ENCODE results near the gene ZBED5.

ZBED5 gene

DNA sequence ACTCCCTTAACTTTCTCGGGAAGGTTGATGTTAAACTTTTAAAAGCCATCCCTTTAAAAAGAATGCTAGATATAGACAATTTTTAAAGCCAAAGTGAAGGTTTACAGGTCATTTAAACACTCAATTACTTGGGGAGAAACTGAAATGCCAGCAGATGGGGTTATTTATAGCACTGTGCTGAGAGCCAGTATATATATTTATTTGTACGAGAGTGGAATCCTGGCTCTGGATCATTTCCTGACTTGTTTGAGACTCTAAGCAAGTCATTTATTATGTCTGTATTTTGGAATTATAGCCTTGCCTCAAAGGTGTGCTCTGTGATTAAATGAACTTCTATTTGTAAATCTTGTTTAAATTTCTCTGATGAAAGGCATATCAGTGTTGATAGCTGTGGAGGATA, 6.8 kb upstream of the ZBED5 start:
- no peaks in the 10 kb centered on the region for H3K36me3 ChIP-seq (ENCODE audit: insufficient read depth, low read length)
- no peaks in the 10 kb centered on the region for H3K9me3 ChIP-seq (ENCODE audit: control insufficient read depth, insufficient read depth, low read length)
- peaks cover 4% of the 10 kb centered on the region for H3K4me1 ChIP-seq (ENCODE audit: insufficient read depth, low read length)
- H3K9ac ChIP-seq (ENCODE audit: low read depth, low read length): no peak overlapping the region

DNA sequence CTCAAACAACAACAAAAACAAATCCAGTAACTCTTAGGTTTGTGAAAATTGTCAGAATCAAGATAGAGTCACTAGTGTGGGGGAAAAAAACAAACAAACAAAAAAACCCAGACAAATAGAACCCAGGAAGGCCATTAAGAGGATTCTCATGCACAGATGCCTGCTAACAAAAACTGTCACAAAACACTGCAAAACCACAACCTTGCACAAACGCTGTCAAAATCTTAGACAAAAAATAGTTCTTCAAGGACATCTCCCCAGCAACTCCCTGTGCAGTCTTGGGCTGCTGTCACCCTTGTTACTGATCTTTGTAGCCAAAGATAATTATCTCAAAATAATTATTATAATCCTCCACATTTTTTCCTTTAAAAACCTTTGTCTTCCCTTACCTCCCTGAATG, 4.6 kb upstream of the ZBED5 start:
- no peak overlapping the region for H3K9ac ChIP-seq (ENCODE audit: low read depth, low read length)
- H3K9me3 ChIP-seq (ENCODE audit: control insufficient read depth, insufficient read depth, low read length): no peaks in the 10 kb centered on the region
- no peaks in the 10 kb centered on the region for H3K36me3 ChIP-seq (ENCODE audit: insufficient read depth, low read length)
- peaks cover 4% of the 10 kb centered on the region for H3K4me1 ChIP-seq (ENCODE audit: insufficient read depth, low read length)

DNA sequence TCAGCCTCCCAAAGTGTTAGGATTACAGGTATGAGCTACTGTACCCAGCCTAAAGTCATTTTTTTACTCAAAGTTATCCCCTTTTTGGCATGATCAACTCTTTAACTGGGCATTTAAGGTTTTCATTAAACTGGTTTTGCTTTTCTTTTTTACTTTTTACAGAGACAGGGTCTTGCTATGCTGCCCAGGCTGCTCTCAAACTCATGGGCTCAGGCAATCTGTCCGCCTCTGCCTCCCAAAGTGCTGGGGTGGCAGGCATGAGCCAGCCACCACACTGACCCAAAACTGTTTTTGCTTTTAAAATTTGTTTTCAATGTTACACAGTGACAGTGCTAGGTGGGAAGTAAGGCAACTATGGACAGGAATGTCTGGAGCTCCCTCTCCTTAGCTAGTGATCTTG, 3.9 kb upstream of the ZBED5 start:
- Histone ChIP-seq H3K36me3 (ENCODE audit: insufficient read depth, low read length) (no peaks in the 10 kb centered on the region), H3K9ac (ENCODE audit: low read depth, low read length) (no peak overlapping the region), H3K9me3 (ENCODE audit: control insufficient read depth, insufficient read depth, low read length) (no peaks in the 10 kb centered on the region), H3K4me1 (ENCODE audit: insufficient read depth, low read length) (peaks cover 4% of the 10 kb centered on the region)

DNA sequence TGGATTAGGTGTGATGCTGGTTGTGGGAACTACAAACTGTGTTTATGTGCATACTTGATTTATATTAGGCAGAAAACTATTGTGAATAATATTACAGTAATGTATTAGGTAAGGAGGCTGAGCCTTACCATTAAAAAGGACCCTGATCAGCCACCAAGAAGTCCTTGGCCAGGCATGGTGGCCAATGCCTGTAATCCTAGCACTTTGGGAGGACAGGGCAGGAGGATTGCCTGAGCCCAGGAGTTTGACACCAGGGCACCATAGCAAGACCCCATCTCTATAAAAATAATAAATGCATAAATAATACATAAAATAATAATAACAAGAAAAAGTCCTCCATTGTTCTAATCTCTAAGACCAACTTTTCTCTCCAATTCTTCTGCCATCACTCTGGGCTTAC, 3.2 kb upstream of the ZBED5 start:
- Histone ChIP-seq H3K36me3 (ENCODE audit: insufficient read depth, low read length) (no peaks in the 10 kb centered on the region), H3K9ac (ENCODE audit: low read depth, low read length) (no peak overlapping the region), H3K4me1 (ENCODE audit: insufficient read depth, low read length) (peaks cover 9% of the 10 kb centered on the region), H3K9me3 (ENCODE audit: control insufficient read depth, insufficient read depth, low read length) (no peaks in the 10 kb centered on the region)

DNA sequence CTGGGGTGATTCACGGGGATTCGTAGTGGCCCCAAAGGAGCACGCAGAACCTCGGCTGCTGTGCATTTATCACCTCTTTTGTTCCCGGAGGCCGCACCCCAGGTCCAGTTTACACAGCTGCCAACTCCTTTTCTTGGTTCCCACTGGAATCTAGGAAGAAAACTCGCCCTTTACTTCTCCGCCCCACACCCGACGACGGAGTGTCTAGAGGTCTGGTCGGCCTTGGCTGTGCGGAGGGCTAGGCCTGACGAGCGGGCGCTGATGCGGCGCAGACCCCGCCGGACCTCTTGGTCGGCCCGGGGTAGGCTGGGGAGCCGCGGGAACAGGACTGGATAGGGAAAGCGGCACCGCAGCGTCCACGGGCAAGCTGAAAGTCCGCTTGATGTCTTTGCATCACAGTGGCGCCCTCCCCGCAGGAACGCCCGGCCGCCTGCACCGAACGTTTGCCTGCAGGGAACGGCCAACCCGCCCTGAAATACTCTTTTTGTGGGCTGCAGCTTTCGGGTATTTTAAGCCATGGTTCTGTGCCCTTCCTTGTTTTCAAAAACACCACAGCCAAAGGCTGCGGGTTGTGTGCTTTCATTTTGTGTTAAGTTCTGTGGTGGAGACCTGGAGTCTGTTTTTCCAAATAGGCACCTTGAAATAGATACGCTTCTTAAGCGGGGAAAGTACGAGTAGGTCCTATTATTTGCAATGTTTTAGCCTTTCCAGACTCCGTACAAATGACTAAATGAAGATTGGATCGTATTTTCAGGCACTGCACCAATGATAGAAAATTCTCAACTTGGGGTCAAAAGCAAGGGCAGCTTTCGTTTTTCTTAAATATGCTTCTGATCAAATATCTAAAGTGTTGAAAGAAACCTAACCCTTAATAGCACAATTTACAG, 829 bp upstream of the ZBED5 start:
- peaks cover 9% of the 10 kb centered on the region for H3K4me1 ChIP-seq (ENCODE audit: insufficient read depth, low read length)
- no peaks in the 10 kb centered on the region for H3K9me3 ChIP-seq (ENCODE audit: control insufficient read depth, insufficient read depth, low read length)
- H3K9ac ChIP-seq (ENCODE audit: low read depth, low read length): peak overlapping the region; percentile 90
- H3K36me3 ChIP-seq (ENCODE audit: insufficient read depth, low read length): peaks cover 9% of the 10 kb centered on the region

DNA sequence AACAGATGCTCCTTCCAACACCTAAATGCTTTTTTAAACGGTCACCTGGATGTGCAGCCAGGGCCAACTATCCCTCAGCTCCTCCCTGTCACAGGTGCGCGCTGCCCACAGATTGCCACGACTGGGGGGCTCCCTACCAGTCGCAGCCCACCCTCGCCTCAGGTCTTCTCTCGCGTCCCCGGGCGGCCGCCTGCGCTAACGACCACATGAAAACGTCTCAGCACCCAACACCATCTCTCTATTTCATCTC, 469 bp downstream of the ZBED5 start:
- Histone ChIP-seq H3K9me3 (ENCODE audit: control insufficient read depth, insufficient read depth, low read length) (no peaks in the 10 kb centered on the region), H3K4me1 (ENCODE audit: insufficient read depth, low read length) (peaks cover 9% of the 10 kb centered on the region), H3K9ac (ENCODE audit: low read depth, low read length) (peak overlapping the region; percentile 90), H3K36me3 (ENCODE audit: insufficient read depth, low read length) (peaks cover 17% of the 10 kb centered on the region)

DNA sequence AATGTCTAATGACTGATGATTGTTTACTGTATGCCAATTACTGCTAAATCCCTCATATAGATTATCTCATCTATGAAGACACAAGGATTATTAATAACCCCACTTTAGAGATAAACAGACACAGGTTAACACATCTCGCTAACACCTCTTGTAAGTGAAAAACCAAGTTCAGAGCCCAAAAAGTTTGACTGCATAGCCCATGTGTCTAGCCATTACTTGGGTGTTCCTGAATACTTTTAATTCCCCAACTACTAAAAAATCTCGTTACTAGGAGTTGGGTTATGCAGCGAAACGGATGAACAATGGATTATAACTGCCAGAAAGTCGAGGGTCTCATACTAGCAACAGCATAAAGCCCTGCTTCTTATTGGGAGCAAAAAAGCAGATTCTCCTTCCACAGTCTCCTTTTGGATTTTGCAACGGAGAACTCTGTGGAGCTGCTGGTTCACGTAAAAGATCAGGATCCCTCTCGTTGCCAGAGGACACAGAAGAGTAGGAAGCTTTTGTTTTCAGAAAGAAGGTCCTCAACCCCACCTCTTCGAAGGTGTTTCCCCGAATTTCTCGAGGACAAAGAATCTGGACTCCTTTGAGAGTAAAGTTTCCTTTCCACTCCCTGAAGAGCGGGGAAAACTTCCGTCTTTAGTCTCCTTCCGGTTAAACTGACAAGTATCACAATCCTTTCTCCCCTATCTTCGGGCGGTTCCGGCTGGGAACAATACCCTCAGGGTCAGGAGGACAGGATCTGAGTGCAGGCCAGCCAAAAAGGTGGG, 979 bp downstream of the ZBED5 start:
- peaks cover 9% of the 10 kb centered on the region for H3K4me1 ChIP-seq (ENCODE audit: insufficient read depth, low read length)
- H3K9me3 ChIP-seq (ENCODE audit: control insufficient read depth, insufficient read depth, low read length): no peaks in the 10 kb centered on the region
- peaks cover 17% of the 10 kb centered on the region for H3K36me3 ChIP-seq (ENCODE audit: insufficient read depth, low read length)
- peak overlapping the region; percentile 90 for H3K9ac ChIP-seq (ENCODE audit: low read depth, low read length)

DNA sequence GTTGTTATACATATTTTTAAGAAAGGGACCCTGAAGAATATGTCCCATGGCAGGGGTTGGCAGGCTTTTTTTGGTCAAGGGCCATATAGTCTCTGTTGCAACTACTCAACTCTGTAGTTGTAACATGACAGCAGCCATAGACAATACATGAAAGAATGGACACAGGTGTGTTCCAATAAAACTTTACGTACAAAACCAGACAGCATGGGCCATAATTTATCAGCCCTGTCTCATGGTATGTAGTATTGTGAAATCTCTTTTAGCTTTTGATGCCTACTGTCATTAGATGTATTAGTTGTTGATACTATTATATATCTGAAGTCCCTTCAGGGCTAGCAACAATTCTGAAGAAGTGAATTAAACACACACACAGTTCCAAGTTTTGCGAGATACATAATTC, 2.6 kb downstream of the ZBED5 start:
- peaks cover 17% of the 10 kb centered on the region for H3K36me3 ChIP-seq (ENCODE audit: insufficient read depth, low read length)

DNA sequence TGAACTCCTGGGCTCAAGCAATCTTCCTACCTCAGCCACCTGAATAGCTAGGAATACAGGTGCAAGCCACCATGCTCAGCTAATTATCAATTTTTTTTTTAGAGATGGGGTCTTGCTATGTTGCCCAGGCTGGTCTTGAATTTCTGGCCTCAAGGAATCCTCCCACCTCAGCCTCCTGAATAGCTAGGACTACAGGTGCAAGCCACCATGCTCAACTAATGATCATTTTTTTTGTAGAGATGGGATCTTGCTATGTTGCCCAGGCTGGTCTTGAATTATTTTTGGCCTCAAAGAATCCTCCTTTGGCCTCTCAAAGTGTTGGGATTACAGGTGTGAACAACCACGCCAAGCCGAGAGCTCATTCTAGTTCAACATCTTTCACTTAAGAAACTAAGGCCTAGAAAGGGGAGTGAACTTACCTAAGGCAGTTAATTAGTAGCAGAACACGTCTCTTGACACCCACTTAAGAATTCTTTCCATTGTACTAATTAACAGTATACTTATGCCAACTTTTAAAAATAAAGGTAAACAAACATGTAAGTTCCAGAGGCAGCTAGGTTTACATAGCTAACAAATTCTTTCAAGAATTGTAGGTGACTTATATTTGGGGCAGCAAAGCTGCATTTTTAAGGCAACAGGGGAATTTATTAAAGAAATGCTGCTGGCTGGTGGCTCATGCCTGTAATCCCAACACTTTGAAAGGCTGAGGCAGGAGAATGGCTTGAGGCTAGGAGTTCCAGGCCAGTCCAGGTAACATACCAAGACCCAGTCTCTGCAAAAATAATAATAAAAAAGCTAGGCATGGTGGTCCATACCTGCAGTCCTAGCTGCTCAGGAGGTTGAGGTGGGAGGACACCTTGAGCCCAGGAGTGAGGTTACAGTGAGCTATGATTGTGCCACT, 9.6 kb downstream of the ZBED5 start:
- peaks cover 5% of the 10 kb centered on the region; the same call in 1 of the 2 replicates for H3K36me3 ChIP-seq (ENCODE audit: insufficient read depth, low read length)
- H3K9ac ChIP-seq (ENCODE audit: low read depth, low read length): no peak overlapping the region
- peaks cover 6% of the 10 kb centered on the region; the same call in 1 of the 2 replicates for H3K4me1 ChIP-seq (ENCODE audit: insufficient read depth, low read length)
- no peaks in the 10 kb centered on the region for H3K9me3 ChIP-seq (ENCODE audit: control insufficient read depth, insufficient read depth, low read length)

More for the DNA sequence above, 2.6 kb downstream of the ZBED5 start:
- Histone ChIP-seq H3K9ac (ENCODE audit: low read depth, low read length) (no peak overlapping the region), H3K9me3 (ENCODE audit: control insufficient read depth, insufficient read depth, low read length) (no peaks in the 10 kb centered on the region), H3K4me1 (ENCODE audit: insufficient read depth, low read length) (peaks cover 9% of the 10 kb centered on the region)

DNA sequence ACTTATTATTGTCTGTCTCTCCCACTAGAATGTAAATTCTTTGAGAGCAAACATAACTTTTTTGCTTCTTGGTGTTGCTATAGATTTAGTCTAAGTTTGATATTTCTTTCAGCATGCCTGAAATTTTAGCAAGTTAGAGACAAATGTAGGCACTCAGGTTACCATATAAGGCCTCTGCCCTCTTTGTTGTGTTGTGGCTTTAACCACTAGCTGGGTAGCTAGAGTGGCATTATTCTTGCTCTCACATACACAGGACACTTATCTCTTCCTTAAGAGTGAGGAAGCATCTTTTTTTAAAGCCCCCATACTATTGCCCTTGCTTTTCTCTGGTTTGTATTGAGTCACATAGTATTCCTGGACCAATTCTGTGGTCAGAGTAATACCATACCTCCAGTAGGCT, 11.2 kb downstream of the ZBED5 start:
- H3K9ac ChIP-seq (ENCODE audit: low read depth, low read length): no peak overlapping the region
- H3K36me3 ChIP-seq (ENCODE audit: insufficient read depth, low read length): no peaks in the 10 kb centered on the region
- peaks cover 6% of the 10 kb centered on the region; the same call in 1 of the 2 replicates for H3K4me1 ChIP-seq (ENCODE audit: insufficient read depth, low read length)
- no peaks in the 10 kb centered on the region for H3K9me3 ChIP-seq (ENCODE audit: control insufficient read depth, insufficient read depth, low read length)

DNA sequence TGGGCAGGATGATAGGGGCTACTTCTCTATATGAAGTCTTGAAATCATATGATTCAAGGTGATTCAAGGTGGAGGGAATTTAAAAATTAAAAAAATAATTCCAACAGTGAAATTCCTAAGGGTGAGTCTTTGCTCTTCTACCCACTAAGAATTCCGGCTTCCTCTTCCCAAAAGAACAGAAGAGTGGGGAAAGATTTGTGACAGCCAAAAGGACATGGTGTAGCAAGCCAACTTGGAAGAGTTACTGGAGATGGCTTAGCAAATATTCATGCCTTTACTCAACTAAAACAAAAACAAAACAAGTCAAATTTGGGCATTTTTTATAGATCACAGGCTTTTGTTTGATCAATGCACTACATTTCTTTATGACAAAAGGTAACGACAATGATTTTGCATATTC, 12.3 kb downstream of the ZBED5 start:
- Histone ChIP-seq H3K36me3 (ENCODE audit: insufficient read depth, low read length) (no peaks in the 10 kb centered on the region), H3K9ac (ENCODE audit: low read depth, low read length) (no peak overlapping the region), H3K9me3 (ENCODE audit: control insufficient read depth, insufficient read depth, low read length) (no peaks in the 10 kb centered on the region), H3K4me1 (ENCODE audit: insufficient read depth, low read length) (peaks cover 6% of the 10 kb centered on the region; the same call in 1 of the 2 replicates)

DNA sequence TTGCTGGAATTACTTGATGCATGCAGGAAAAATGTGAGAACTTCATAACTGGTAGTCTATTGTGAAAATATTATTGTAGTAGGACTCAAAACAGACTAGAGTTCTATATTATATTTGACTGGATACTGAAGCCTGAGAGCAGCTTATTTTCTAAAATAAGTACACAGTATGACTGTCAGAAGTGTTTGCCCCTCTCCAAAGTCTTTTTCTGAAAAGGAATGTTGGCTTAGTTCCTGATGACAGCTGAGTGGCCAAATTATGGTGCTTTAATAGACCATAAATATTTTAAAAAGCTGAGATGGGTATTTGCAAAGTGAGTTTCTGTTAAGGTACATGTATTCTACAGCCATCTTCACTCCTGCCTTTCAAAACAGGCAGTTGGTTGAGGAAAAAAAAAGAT, 13.1 kb downstream of the ZBED5 start:
- Histone ChIP-seq H3K9me3 (ENCODE audit: control insufficient read depth, insufficient read depth, low read length) (no peaks in the 10 kb centered on the region), H3K36me3 (ENCODE audit: insufficient read depth, low read length) (no peaks in the 10 kb centered on the region), H3K9ac (ENCODE audit: low read depth, low read length) (no peak overlapping the region), H3K4me1 (ENCODE audit: insufficient read depth, low read length) (peaks cover 6% of the 10 kb centered on the region; the same call in 1 of the 2 replicates)

DNA sequence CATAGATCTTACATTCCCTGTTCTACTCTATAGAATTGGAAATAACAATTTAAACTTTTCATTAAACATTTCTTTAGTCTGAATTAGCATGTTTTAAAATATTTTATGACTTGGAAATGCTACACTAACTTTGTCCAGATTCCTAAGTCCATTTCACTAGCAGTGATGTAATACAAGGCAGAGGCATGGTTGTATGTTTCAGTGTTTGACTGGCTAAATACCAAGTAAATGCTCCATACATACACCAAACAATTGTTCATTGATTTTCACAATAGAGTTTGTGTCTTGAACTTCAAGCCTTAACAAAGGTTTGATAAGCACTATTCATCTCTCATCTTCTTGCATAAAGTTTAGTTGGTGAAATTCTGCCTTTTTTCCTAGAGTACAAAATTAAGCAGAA, 13.5 kb downstream of the ZBED5 start:
- H3K9ac ChIP-seq (ENCODE audit: low read depth, low read length): no peak overlapping the region
- peaks cover 6% of the 10 kb centered on the region; the same call in 1 of the 2 replicates for H3K4me1 ChIP-seq (ENCODE audit: insufficient read depth, low read length)
- no peaks in the 10 kb centered on the region for H3K36me3 ChIP-seq (ENCODE audit: insufficient read depth, low read length)
- no peaks in the 10 kb centered on the region for H3K9me3 ChIP-seq (ENCODE audit: control insufficient read depth, insufficient read depth, low read length)

DNA sequence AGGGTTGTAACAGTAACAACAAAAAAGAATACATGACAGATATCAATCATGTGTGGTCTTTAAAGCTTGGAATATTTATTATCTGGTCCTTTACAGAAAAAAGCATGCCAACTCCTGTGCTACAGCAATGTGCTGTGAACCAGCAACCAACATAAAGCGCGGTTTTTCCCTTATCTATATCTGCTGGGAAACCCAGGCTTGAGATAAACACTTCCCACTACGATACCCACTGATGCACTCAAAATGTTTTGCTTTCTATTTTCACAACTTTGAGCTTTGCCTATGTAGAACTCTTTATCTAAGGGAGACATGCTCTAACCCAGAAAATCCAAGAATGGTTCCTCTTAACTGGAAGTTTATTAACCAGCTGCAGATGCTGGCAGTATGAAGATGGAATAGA, 19.0 kb downstream of the ZBED5 start:
- Histone ChIP-seq H3K36me3 (ENCODE audit: insufficient read depth, low read length) (no peaks in the 10 kb centered on the region), H3K4me1 (ENCODE audit: insufficient read depth, low read length) (no peaks in the 10 kb centered on the region), H3K9ac (ENCODE audit: low read depth, low read length) (no peak overlapping the region), H3K9me3 (ENCODE audit: control insufficient read depth, insufficient read depth, low read length) (no peaks in the 10 kb centered on the region)
